HepG2 (cell line): ENCODE measurements around the gene TOM1L2. TPM values are rescaled to one million over a fixed set of nuclear protein-coding genes. Genes with fewer than 3 reads are reported as not detected.

Source experiments
- AHDC1 ChIP-seq: sonication (generic); formaldehyde crosslinking; IDR thresholded peaks from 2 replicates; pipeline ENCODE4 v1.5.1; 2020; ENCODE audit warnings: mild to moderate bottlenecking, missing genetic modification reagents, borderline replicate concordance
- HES4 ChIP-seq: sonication (generic); formaldehyde crosslinking; IDR thresholded peaks from 2 replicates; pipeline ENCODE4 v1.9.0; 2021; ENCODE audit warnings: mild to moderate bottlenecking, missing genetic modification reagents, borderline replicate concordance
- HIVEP1 ChIP-seq: sonication (generic); formaldehyde crosslinking; IDR thresholded peaks from 2 replicates; pipeline ENCODE4 v1.4.0; 2020; ENCODE audit warnings: mild to moderate bottlenecking, missing genetic modification reagents
- IKZF1 ChIP-seq: fragments of 450-650 bp; IDR thresholded peaks from 2 replicates; pipeline ENCODE4 v1.7.1; 2016
- KMT2A ChIP-seq: sonication (generic); formaldehyde crosslinking; IDR thresholded peaks from 2 replicates; pipeline ENCODE4 v1.4.0; 2020; ENCODE audit warnings: missing genetic modification reagents
- MIER3 ChIP-seq: IDR thresholded peaks from 2 replicates; pipeline ENCODE4 v1.6.1; 2016; ENCODE audit warnings: missing compliant biosample characterization, borderline replicate concordance
- NONO ChIP-seq, 2 experiments: fragments of 450-650 bp in 1 of 2; sonication (generic) in 1 of 2; formaldehyde crosslinking in 1 of 2; IDR thresholded peaks in 1 of 2; conservative IDR thresholded peaks in 1 of 2; 2 replicates each; pipeline versions ENCODE4 v1.6.1 to v1.8.0; 2017 to 2022; ENCODE audit warnings: mild to moderate bottlenecking in 1 of 2, missing genetic modification reagents in 1 of 2, moderate library complexity in 1 of 2
- PHB2 ChIP-seq: fragments of 450-650 bp; IDR thresholded peaks from 2 replicates; pipeline ENCODE4 v1.6.1; 2018; ENCODE audit not compliant: partially characterized antibody
- POLR2A ChIP-seq, 2 experiments: IDR thresholded peaks; 2 replicates each; pipeline ENCODE4 v1.6.1; 2011; ENCODE audit warnings: low read depth in 2 of 2, low read length in 2 of 2, mild to moderate bottlenecking in 1 of 2, moderate library complexity in 1 of 2; ENCODE audit not compliant: insufficient read depth in 1 of 2
- POLR2AphosphoS2 ChIP-seq: IDR thresholded peaks from 2 replicates; pipeline ENCODE4 v1.6.1; 2011; ENCODE audit warnings: low read depth, low read length, improper control_type of control experiment
- PRDM15 ChIP-seq: sonication (generic); formaldehyde crosslinking; IDR thresholded peaks from 2 replicates; pipeline ENCODE4 v1.4.0; 2020; ENCODE audit warnings: missing genetic modification reagents
- SOX6 ChIP-seq, 2 experiments: fragments of 450-650 bp in 1 of 2; sonication (generic) in 1 of 2; formaldehyde crosslinking in 1 of 2; IDR thresholded peaks; 2 replicates each; pipeline versions ENCODE4 v1.4.0 to v1.6.1; 2017 to 2020; ENCODE audit warnings: antibody characterized with exemption in 1 of 2, mild to moderate bottlenecking in 1 of 2, missing genetic modification reagents in 1 of 2
- ZNF230 ChIP-seq: sonication (generic); formaldehyde crosslinking; IDR thresholded peaks from 2 replicates; pipeline ENCODE4 v1.4.0; 2020; ENCODE audit warnings: mild to moderate bottlenecking, missing genetic modification reagents
- ZNF510 ChIP-seq: sonication (generic); formaldehyde crosslinking; IDR thresholded peaks from 2 replicates; pipeline ENCODE4 v1.4.0; 2020; ENCODE audit warnings: low read depth, mild to moderate bottlenecking, missing genetic modification reagents
- ZNF512B ChIP-seq: sonication (generic); formaldehyde crosslinking; IDR thresholded peaks from 2 replicates; pipeline ENCODE4 v1.5.1; 2020; ENCODE audit warnings: missing genetic modification reagents, mild to moderate bottlenecking, borderline replicate concordance
- polyA plus RNA-seq, 8 experiments: library from polyadenylated mRNA; depleted of rRNA in 3 of 8; stranded (reverse) in 7 of 8; unstranded in 1 of 8; fragments of >200 nt; fragmentation: Illumina TruSeq in 4 of 8; extraction: Trizol in 4 of 8; gene quantifications; 2 replicates each; pipeline versions ENCODE4 v1.2.1 to v1.2.3, GENCODE V29; 2011 to 2016; ENCODE audit warnings: low read depth in 4 of 8, missing spikeins in 1 of 8, mixed read lengths in 1 of 8; ENCODE audit not compliant: insufficient read depth in 1 of 8
- total RNA-seq, 5 experiments: library from RNA; depleted of rRNA; stranded (reverse); fragments of >200 nt; fragmentation: Illumina TruSeq; extraction: Trizol; gene quantifications; 2 replicates each; pipeline ENCODE4 v1.2.3, GENCODE V29; 2016; ENCODE audit warnings: low read depth in 1 of 5

The TOM1L2 gene
- total and polyA plus RNA-seq, 2 of the 13 experiments (the other 11 are each of a cell fraction or from before 2014, with no cell fraction given) = 4.7 to 7.4 TPM

- TF ChIP-seq ZNF512B (no peak), PRDM15 (CRISPR knock-in tag) (no peak), KMT2A (CRISPR knock-in tag) (no peak), POLR2AphosphoS2 (no peak), HIVEP1 (CRISPR knock-in tag) (no peak), IKZF1 (no peak), HES4 (no peak), AHDC1 (CRISPR knock-in tag) (0 out of 2 replicates have a peak, but pooled peaks have one; percentile 6), PHB2 (no peak), POLR2A (IDR thresholded peaks at IDR 0.05; ENCODE audit: insufficient read depth in 1 of 2, low read depth in 2 of 2, low read length in 2 of 2) (peak; percentile 29 to 37; a peak in 1 of 4 replicates), SOX6 (IDR thresholded peaks at IDR 0.05) (no peak), SOX6 (CRISPR knock-in tag; IDR thresholded peaks at IDR 0.05) (peak; percentile 19; the same call in 1 of the 2 replicates), NONO (IDR thresholded peaks at IDR 0.05) (no peak), NONO (CRISPR knock-in tag; conservative IDR thresholded peaks at IDR 0.05) (0 out of 2 replicates have a peak, but pooled peaks have one; percentile 4), MIER3 (no peak), ZNF510 (CRISPR knock-in tag) (no peak), ZNF230 (CRISPR knock-in tag) (no peak)
Measured at GRCh38 chr17:17837966-17838962, 133.9 kb downstream of the TOM1L2 start (continued).
